Calu3 (cell line): Measurements from ENCODE around the gene FOXI1. TPM values are rescaled to one million over a fixed set of nuclear protein-coding genes. Genes with fewer than 3 reads are reported as not detected.
"Not testable (repeated sequence)": the region's sequence is repeated elsewhere in the genome, so short reads cannot be mapped to it uniquely, and the experiment has no call there.

Experiments used
- BruUV-seq: library from RNA; stranded (reverse); fragments of 400-500 nt; replicated peaks from 2 replicates; lab custom pipeline; 2021; lab: Mats Ljungman, UMichigan
- CTCF ChIA-PET: fragments of 300-600 bp; sonication (Branson Sonifier 250); formaldehyde crosslinking; loops from one replicate; lab custom pipeline; 2022; ENCODE audit warnings: antibody characterized with exemption; lab: Charles Lee
- DNase-seq: peaks from one replicate; pipeline ENCODE4 v3.0.0; 2022
- H3K27ac Mint-ChIP-seq: one replicate; pipeline ENCODE4 v1.8.0; 2022; ENCODE audit warnings: mixed read lengths; ENCODE audit not compliant: unreplicated experiment
- H3K27me3 Mint-ChIP-seq: one replicate; pipeline ENCODE4 v1.8.0; 2022; ENCODE audit warnings: mixed read lengths; ENCODE audit not compliant: unreplicated experiment
- H3K36me3 Mint-ChIP-seq: one replicate; pipeline ENCODE4 v1.8.0; 2022; ENCODE audit warnings: mild to moderate bottlenecking, moderate library complexity, mixed read lengths; ENCODE audit not compliant: insufficient read depth, unreplicated experiment
- H3K4me1 Mint-ChIP-seq: one replicate; pipeline ENCODE4 v1.8.0; 2022; ENCODE audit warnings: mild to moderate bottlenecking, low read depth, mixed read lengths; ENCODE audit not compliant: unreplicated experiment
- H3K4me3 Mint-ChIP-seq: one replicate; pipeline ENCODE4 v1.8.0; 2022; ENCODE audit warnings: mild to moderate bottlenecking, low read depth, moderate library complexity, mixed read lengths; ENCODE audit not compliant: unreplicated experiment
- H3K9me3 Mint-ChIP-seq: one replicate; pipeline ENCODE4 v1.8.0; 2022; ENCODE audit warnings: low read depth, mixed read lengths; ENCODE audit not compliant: unreplicated experiment
- intact Hi-C: fragments of 100-400 bp; cut with micrococcal nuclease; formaldehyde crosslinking; loops from one replicate; pipeline ENCODE4 v1.10.0; 2022; ENCODE audit not compliant: unreplicated experiment
- total RNA-seq: library from RNA; stranded (reverse); gene quantifications from 2 replicates; pipeline ENCODE4 v1.2.3, GENCODE V29; 2022
- TF ChIP-seq, protein P1 (sequence below): fragments of 200-600 bp; IDR thresholded peaks from one replicate; pipeline ENCODE4 v1.8.0; 2022; ENCODE audit warnings: antibody characterized with exemption; ENCODE audit not compliant: unreplicated experiment

Gene FOXI1
- total RNA-seq, 1 experiment from 2014 or later: not detected

DNA sequence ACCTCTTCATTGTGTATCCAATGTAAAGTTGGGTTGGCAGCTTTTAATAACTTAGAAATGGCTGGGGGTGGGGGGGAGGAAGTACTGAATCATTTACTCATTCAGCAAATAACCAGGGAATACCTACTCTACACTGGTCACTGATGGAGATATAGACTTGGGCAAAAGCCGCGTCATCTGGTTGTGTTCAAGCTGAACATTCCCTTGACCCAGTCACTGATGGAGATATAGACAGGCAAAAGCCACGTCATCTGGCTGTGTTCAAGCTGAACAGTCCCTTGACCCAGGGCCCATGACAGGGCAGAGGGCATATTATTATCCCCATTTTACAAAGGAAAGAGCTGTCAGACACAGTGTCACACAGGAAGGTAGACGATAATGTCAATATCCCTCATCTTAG lies 32.6 kb downstream of the FOXI1 start:
- no peaks in the 10 kb centered on the region for H3K36me3 Mint-ChIP-seq
- no peaks in the 10 kb centered on the region for H3K9me3 Mint-ChIP-seq
- peaks cover 35% of the 10 kb centered on the region for H3K4me1 Mint-ChIP-seq
- CTCF ChIA-PET: interaction anchor here (0.7 kb wide), 1 partner anchor 800 kb away, joined by 4 read pairs; no protein-coding TSS in a partner anchor
- no peaks in the 10 kb centered on the region for H3K27me3 Mint-ChIP-seq
- no peak for DNase-seq
- no peak overlapping the region for H3K4me3 Mint-ChIP-seq
- no peak overlapping the region for H3K27ac Mint-ChIP-seq
- no TSS peak for BruUV-seq
- TF ChIP-seq, protein P1, sequence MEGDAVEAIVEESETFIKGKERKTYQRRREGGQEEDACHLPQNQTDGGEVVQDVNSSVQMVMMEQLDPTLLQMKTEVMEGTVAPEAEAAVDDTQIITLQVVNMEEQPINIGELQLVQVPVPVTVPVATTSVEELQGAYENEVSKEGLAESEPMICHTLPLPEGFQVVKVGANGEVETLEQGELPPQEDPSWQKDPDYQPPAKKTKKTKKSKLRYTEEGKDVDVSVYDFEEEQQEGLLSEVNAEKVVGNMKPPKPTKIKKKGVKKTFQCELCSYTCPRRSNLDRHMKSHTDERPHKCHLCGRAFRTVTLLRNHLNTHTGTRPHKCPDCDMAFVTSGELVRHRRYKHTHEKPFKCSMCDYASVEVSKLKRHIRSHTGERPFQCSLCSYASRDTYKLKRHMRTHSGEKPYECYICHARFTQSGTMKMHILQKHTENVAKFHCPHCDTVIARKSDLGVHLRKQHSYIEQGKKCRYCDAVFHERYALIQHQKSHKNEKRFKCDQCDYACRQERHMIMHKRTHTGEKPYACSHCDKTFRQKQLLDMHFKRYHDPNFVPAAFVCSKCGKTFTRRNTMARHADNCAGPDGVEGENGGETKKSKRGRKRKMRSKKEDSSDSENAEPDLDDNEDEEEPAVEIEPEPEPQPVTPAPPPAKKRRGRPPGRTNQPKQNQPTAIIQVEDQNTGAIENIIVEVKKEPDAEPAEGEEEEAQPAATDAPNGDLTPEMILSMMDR: no peak
- intact Hi-C loops: no loop called here

DNA sequence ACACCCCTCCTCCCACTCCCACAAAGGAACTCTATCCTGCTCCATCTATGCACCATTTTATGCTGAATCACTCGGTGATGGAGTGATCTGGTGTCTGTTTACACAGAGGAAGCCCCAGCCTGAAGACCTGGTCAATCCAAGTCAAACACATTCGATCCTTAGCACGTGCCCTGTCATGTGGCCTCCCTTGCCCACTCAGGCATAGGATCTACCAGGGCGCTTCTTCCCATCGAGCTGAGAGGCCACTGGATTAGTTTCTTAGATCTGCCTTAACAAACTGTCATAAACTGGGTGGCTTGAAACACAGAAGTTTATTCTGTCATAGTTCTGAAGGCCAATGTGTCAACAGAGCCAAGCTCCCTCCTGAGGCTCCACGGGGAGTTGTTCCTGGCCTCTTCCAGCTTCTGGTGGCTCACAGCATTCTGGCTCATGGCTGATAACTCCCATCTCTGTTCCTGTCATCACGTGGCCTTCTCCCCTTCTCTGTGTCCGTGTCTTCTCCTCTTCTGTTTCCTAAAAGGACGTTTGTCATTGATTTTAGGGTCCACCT lies 34.2 kb downstream of the FOXI1 start:
- CTCF ChIA-PET: no interaction called here
- intact Hi-C loops: no loop called here
- TF ChIP-seq, protein P1: no peak
- peaks cover 25% of the 10 kb centered on the region for H3K4me1 Mint-ChIP-seq
- no peaks in the 10 kb centered on the region for H3K27me3 Mint-ChIP-seq
- BruUV-seq: no TSS peak
- no peak overlapping the region for H3K27ac Mint-ChIP-seq
- no peak for DNase-seq
- H3K4me3 Mint-ChIP-seq: no peak overlapping the region
- no peaks in the 10 kb centered on the region for H3K36me3 Mint-ChIP-seq
- H3K9me3 Mint-ChIP-seq: no peaks in the 10 kb centered on the region

DNA sequence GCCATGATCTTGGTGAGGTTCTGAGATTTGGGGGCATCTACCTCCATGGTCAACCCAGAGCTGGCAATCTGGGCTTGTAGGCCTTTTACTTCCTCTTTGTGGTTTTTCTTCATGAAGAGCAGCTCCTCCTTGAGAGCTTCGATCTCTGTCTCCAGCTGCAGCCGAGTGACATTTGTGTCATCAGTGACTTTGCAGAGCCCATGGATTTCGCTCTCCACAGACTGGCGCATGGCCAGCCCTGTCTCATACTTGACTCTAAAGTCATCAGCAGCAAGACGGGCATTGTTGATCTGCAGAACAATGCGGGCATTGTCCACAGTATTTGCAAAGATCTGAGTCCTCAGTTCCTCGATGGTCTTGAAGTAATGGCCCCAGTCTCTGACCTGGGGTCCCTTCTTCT lies 35.5 kb downstream of the FOXI1 start:
- H3K27me3 Mint-ChIP-seq, H3K36me3 Mint-ChIP-seq, BruUV-seq, H3K9me3 Mint-ChIP-seq, H3K27ac Mint-ChIP-seq, intact Hi-C loops, H3K4me3 Mint-ChIP-seq: not testable (repeated sequence)
- DNase-seq: peak; percentile 74
- CTCF ChIA-PET: interaction anchor here (1.3 kb wide), 1 partner anchor 10 kb away, joined by 4 read pairs; no protein-coding TSS in a partner anchor
- peaks cover 14% of the 10 kb centered on the region for H3K4me1 Mint-ChIP-seq

DNA sequence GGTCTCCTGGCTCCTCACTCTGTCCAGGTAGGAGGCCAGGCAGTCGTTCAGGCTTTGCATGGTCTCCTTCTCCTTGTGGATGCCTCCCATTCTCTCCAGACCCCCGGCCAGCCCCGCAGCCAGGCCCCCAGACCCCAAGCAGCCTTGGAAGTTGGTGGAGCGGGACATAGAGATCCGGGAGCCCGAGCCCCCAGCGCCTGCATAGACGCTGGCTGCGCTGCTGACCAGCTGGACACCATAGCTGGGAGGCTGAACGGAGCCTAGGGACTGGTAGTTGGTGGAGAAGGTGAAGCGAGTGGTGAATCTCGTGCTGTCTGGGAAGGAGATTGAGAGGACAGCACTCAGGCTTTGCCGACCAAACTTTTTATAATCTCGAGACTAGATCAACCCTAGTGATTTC lies 35.9 kb downstream of the FOXI1 start:
- CTCF ChIA-PET: interaction anchor here (0.7 to 1.3 kb wide), 2 partner anchors 10 to 50 kb away, joined by 3 to 4 read pairs; no protein-coding TSS in a partner anchor
- peaks cover 11% of the 10 kb centered on the region for H3K4me1 Mint-ChIP-seq
- no peak for DNase-seq
- no peaks in the 10 kb centered on the region for H3K27me3 Mint-ChIP-seq
- no peaks in the 10 kb centered on the region for H3K36me3 Mint-ChIP-seq
- H3K27ac Mint-ChIP-seq: no peak overlapping the region
- no peaks in the 10 kb centered on the region for H3K9me3 Mint-ChIP-seq
- BruUV-seq: no TSS peak
- TF ChIP-seq, protein P1: no peak
- H3K4me3 Mint-ChIP-seq: no peak overlapping the region
- intact Hi-C loops: no loop called here

DNA sequence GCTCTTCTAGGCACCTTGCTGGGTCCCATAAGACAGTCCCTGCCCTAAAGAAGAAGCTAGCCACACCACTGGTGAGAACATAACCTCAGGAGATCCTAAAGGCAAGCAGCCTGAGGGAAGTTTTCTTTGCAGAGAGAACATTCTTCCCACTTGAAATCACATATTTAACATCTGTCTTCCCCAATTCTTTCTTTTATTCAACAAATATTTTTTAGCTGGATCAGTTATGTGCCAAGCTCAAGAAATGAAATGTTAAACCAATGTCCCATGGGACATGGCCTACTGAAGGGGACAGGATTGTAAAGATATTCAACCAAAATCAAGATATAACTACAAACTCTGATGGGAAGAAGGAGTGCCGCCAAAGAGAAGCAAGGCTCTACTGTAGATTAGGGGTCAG lies 36.5 kb downstream of the FOXI1 start:
- BruUV-seq: no TSS peak

More for the DNA sequence above, 36.5 kb downstream of the FOXI1 start:
- no peak overlapping the region for H3K4me3 Mint-ChIP-seq
- no peaks in the 10 kb centered on the region for H3K36me3 Mint-ChIP-seq
- peaks cover 11% of the 10 kb centered on the region for H3K4me1 Mint-ChIP-seq
- CTCF ChIA-PET: interaction anchor here (0.7 to 1.0 kb wide), 3 partner anchors 9 to 49 kb away, joined by 3 read pairs; no protein-coding TSS in a partner anchor
- H3K27me3 Mint-ChIP-seq: no peaks in the 10 kb centered on the region
- no peak for DNase-seq
- TF ChIP-seq, protein P1: no peak
- H3K9me3 Mint-ChIP-seq: no peaks in the 10 kb centered on the region
- intact Hi-C loops: no loop called here
- no peak overlapping the region for H3K27ac Mint-ChIP-seq
